Hepatocyte (in vitro differentiated cells): ENCODE measurements around the gene SLC7A4. TPM values are rescaled to one million over a fixed set of nuclear protein-coding genes. Genes with fewer than 3 reads are reported as not detected.

Experiments used
- DNase-seq: peaks from one replicate; pipeline ENCODE4 v3.0.0-alpha.2; 2016; ENCODE audit warnings: low spot score
- H2AFZ ChIP-seq: fragments of 200-600 bp; sonication (generic); 2 replicates; pipeline ENCODE4 v1.6.0; 2016; ENCODE audit warnings: antibody characterized with exemption, mild to moderate bottlenecking
- H3K27ac ChIP-seq: fragments of 200-600 bp; sonication (generic); 2 replicates; pipeline ENCODE4 v1.5.1; 2016; ENCODE audit warnings: mild to moderate bottlenecking
- H3K27me3 ChIP-seq: fragments of 200-600 bp; sonication (generic); 2 replicates; pipeline ENCODE4 v1.6.1; 2016
- H3K36me3 ChIP-seq: fragments of 200-600 bp; sonication (generic); replicated peaks from 2 replicates; pipeline ENCODE4 v1.5.1; 2016; ENCODE audit warnings: low read depth; ENCODE audit not compliant: insufficient read depth
- H3K4me1 ChIP-seq: fragments of 200-600 bp; sonication (generic); 2 replicates; pipeline ENCODE4 v1.5.1; 2016; ENCODE audit warnings: mild to moderate bottlenecking, moderate library complexity; ENCODE audit not compliant: insufficient read depth
- H3K4me2 ChIP-seq: fragments of 200-600 bp; sonication (generic); 2 replicates; pipeline ENCODE4 v1.6.0; 2016
- H3K4me3 ChIP-seq: fragments of 200-600 bp; sonication (generic); 2 replicates; pipeline ENCODE4 v1.5.1; 2016; ENCODE audit warnings: mild to moderate bottlenecking
- H3K79me2 ChIP-seq: fragments of 200-600 bp; sonication (generic); 2 replicates; pipeline ENCODE4 v1.6.0; 2017; ENCODE audit warnings: mild to moderate bottlenecking
- H3K9me2 ChIP-seq: fragments of 200-600 bp; sonication (generic); replicated peaks from 2 replicates; pipeline ENCODE4 v1.6.0; 2017; ENCODE audit warnings: mild to moderate bottlenecking; ENCODE audit not compliant: insufficient read depth
- H3K9me3 ChIP-seq: fragments of 200-600 bp; sonication (generic); 2 replicates; pipeline ENCODE4 v1.5.1; 2016; ENCODE audit warnings: low read depth, mild to moderate bottlenecking
- H4K20me1 ChIP-seq: fragments of 200-600 bp; sonication (generic); 2 replicates; pipeline ENCODE4 v1.6.0; 2016; ENCODE audit warnings: mild to moderate bottlenecking; ENCODE audit not compliant: insufficient read depth, poor library complexity, severe bottlenecking
- EZH2 ChIP-seq: fragments of 200-600 bp; sonication (generic); IDR thresholded peaks from 2 replicates; pipeline ENCODE4 v1.6.1; 2016; ENCODE audit warnings: antibody characterized with exemption, mild to moderate bottlenecking, borderline replicate concordance
- EZH2phosphoT487 ChIP-seq: fragments of 200-600 bp; sonication (generic); IDR thresholded peaks from one replicate; pipeline ENCODE4 v1.6.1; 2018; ENCODE audit warnings: antibody characterized with exemption, mild to moderate bottlenecking, low read depth, moderate library complexity; ENCODE audit not compliant: unreplicated experiment, severe bottlenecking
- WGBS: methylation state at CpG from one replicate; pipeline ENCODE4 v1.1.6; 2016; ENCODE audit warnings: low lambda C conversion rate; ENCODE audit errors: missing lambda C conversion rate; 5-methylcytosine and 5-hydroxymethylcytosine counted together
- polyA plus RNA-seq: library from polyadenylated mRNA; unstranded; fragments of >200 nt; fragmentation: Nextera tagmentation; extraction: Ambion mirVana; gene quantifications from 2 replicates; pipeline ENCODE4 v1.2.1, GENCODE V29; 2016
- total RNA-seq: library from RNA; depleted of rRNA; stranded (reverse); fragments of >200 nt; gene quantifications from 2 replicates; pipeline ENCODE4 v1.2.3, GENCODE V29; 2014
- TF ChIP-seq, protein P1 (sequence below): fragments of 200-600 bp; sonication (generic); IDR thresholded peaks from 2 replicates; pipeline ENCODE4 v1.5.1; 2016; ENCODE audit warnings: antibody characterized with exemption, mild to moderate bottlenecking; ENCODE audit not compliant: poor library complexity

Gene SLC7A4
- total and polyA plus RNA-seq, 2 experiments from 2014 or later = 140 to 494 TPM

DNA sequence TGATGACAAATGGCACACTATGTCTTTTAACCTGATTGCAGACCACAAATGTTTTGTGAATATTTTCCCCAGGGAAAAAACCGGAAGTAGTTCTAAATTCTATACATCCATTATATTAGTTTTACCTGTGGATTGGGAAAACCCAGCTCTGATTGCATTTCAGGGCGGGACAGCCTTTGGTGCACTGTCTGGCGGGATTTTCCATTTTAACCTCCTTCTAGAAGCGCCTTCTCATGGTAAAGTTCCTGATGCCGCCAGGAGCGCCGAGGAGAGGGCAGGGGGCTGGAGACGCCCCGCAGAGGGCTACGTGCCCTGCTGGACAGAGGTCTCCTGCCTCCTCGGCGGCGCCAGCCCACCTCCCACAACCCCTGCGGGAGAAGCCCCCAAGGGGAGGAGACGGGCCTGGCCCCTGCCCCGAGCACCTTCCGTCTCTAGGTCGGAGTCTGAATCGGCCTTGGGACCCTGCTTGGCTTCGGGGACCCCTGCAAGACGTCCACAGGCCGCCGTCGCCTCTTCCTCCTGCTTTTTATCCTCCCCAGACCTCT is 18.6 kb downstream of the SLC7A4 start:
- no peaks in the 10 kb centered on the region for H3K79me2 ChIP-seq
- no peak overlapping the region for H3K4me3 ChIP-seq
- no peaks in the 10 kb centered on the region for H3K27me3 ChIP-seq
- no peak overlapping the region for H2AFZ ChIP-seq
- no peaks in the 10 kb centered on the region for H3K36me3 ChIP-seq
- no peaks in the 10 kb centered on the region for H3K9me3 ChIP-seq
- H3K9me2 ChIP-seq = no peaks in the 10 kb centered on the region
- no peaks in the 10 kb centered on the region for H4K20me1 ChIP-seq
- DNase-seq = no peak
- H3K4me1 ChIP-seq = peaks cover 15% of the 10 kb centered on the region
- 6% methylated on average over 24 of the region's 24 CpGs for WGBS
- TF ChIP-seq EZH2phosphoT487 = no peak
- TF ChIP-seq EZH2 = no peak
- TF ChIP-seq, protein P1, sequence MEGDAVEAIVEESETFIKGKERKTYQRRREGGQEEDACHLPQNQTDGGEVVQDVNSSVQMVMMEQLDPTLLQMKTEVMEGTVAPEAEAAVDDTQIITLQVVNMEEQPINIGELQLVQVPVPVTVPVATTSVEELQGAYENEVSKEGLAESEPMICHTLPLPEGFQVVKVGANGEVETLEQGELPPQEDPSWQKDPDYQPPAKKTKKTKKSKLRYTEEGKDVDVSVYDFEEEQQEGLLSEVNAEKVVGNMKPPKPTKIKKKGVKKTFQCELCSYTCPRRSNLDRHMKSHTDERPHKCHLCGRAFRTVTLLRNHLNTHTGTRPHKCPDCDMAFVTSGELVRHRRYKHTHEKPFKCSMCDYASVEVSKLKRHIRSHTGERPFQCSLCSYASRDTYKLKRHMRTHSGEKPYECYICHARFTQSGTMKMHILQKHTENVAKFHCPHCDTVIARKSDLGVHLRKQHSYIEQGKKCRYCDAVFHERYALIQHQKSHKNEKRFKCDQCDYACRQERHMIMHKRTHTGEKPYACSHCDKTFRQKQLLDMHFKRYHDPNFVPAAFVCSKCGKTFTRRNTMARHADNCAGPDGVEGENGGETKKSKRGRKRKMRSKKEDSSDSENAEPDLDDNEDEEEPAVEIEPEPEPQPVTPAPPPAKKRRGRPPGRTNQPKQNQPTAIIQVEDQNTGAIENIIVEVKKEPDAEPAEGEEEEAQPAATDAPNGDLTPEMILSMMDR = no peak
- peak overlapping the region; percentile 60 for H3K27ac ChIP-seq
- H3K4me2 ChIP-seq = peak overlapping the region; percentile 82

DNA sequence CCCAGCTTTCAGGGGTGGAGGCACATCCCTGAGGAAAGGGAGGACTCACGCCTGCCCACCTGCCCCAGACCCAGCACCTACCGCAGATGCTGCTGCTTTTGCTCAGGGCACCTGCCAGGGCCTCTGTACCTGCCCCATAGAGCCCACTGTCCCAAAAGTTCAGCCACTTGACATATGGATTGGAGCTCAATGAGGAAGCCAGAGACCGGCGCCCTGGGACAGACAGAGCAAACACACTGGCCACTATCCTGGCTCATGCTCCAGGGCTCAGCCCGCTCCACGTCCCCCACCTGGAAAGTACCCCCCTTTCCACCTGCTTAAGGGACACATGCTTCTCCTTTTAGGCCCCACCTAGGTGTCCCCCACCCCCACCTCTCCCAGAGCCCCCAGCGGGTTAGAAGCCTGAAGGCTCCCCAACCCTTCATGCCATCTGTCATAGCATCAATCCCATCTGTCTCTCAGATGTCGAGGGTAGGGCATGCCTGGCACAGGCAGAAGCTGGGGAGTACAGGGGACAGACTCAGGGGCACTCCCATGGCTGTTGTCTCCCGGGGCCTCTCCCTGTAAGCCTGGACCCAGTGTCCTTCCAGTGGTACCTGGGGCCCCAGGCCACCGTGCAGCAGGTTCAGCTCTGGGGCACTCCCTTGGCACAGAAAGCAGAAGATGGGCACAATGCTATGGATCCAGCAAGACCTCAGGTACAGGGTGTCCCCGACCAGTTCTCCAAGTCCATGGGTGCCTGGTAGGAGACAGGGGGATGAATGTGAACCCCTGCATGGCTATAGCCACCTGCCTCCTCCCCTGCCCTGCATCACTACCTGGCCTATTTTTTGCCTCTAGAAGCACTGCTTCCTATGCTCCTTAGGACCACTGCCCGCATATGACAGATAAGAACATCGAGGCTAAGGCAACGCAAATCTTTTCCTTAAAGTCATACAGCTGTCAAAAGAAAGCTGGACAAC is 19.6 kb downstream of the SLC7A4 start:
- Histone ChIP-seq H3K36me3 (no peaks in the 10 kb centered on the region), H3K79me2 (no peaks in the 10 kb centered on the region), H3K4me2 (no peak overlapping the region), H2AFZ (no peak overlapping the region), H3K9me2 (no peaks in the 10 kb centered on the region), H4K20me1 (no peaks in the 10 kb centered on the region), H3K27me3 (no peaks in the 10 kb centered on the region), H3K9me3 (no peaks in the 10 kb centered on the region), H3K27ac (no peak overlapping the region), H3K4me1 (peaks cover 15% of the 10 kb centered on the region), H3K4me3 (no peak overlapping the region)
- DNase-seq = no peak
- WGBS = 85% methylated on average over 14 of the region's 14 CpGs
- no peak for TF ChIP-seq EZH2
- no peak for TF ChIP-seq EZH2phosphoT487
- TF ChIP-seq, protein P1 = no peak

DNA sequence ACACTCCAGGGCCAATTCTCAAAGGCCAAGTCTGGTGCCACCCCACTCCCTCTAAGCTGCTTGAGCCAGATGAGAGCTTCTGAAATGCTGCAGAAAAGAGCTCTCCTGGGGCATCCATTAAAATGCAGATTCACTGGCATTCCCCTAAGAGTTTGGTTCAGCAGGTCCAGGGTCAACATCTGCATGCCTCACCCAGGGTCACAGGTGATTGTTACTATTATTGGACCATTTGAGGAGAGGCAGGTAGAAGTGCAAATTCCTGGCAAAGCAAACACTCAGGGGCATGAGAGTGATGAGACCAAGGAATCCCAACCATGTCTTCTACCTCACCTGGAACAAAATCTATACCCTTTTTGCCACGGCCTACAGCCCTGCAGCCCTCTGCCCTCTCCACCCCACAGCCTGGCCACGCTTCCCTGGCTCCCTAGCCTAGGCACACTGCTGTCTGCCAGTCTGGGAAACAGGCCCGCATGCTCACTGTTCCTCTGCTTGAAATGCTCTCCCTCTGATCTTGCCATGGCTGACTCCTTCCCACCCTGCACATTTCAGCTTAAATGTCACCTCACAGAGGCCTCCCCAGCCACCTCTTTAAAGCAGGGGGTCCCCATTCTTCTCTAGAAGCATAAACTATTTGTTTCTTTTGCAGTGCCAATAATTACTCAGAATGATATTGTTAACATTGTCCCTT is 21.8 kb downstream of the SLC7A4 start:
- H3K79me2 ChIP-seq = no peaks in the 10 kb centered on the region
- no peaks in the 10 kb centered on the region for H3K9me3 ChIP-seq
- TF ChIP-seq EZH2phosphoT487 (no peak), EZH2 (no peak)
- TF ChIP-seq, protein P1 = no peak
- no peaks in the 10 kb centered on the region for H4K20me1 ChIP-seq
- H3K27ac ChIP-seq = no peak overlapping the region
- no peak for DNase-seq
- H3K9me2 ChIP-seq = no peaks in the 10 kb centered on the region
- no peak overlapping the region for H2AFZ ChIP-seq
- no peaks in the 10 kb centered on the region for H3K27me3 ChIP-seq
- peaks cover 13% of the 10 kb centered on the region for H3K4me1 ChIP-seq
- H3K4me2 ChIP-seq = no peak overlapping the region
- 92% methylated on average over 3 of the region's 3 CpGs for WGBS
- no peak overlapping the region for H3K4me3 ChIP-seq
- H3K36me3 ChIP-seq = no peaks in the 10 kb centered on the region
